RWPE1 (cell line): ENCODE measurements around the gene AMH.

Experiments used
- CTCF ChIA-PET: fragments of 350-600 bp; sonication (Branson Sonifier 250); formaldehyde crosslinking; extraction: SDS; loops from one replicate; lab custom pipeline; 2021; lab: Yijun Ruan, JAX
- POLR2A ChIA-PET: fragments of 400-600 bp; formaldehyde crosslinking; extraction: SDS; loops from one replicate; lab custom pipeline; 2020; ENCODE audit warnings: antibody characterized with exemption; ENCODE audit not compliant: low non-redundant PET; lab: Yijun Ruan, JAX
- DNase-seq: peaks from one replicate; pipeline ENCODE4 v3.0.0; 2012; ENCODE audit warnings: low spot score
- H3K27ac ChIP-seq: fragments of 450-650 bp; 2 replicates; pipeline ENCODE4 v1.5.1; 2017
- TF ChIP-seq, protein P1 (sequence below): fragments of 450-650 bp; conservative IDR thresholded peaks from 2 replicates; pipeline ENCODE4 v1.5.1; 2017; ENCODE audit warnings: low read depth, mild to moderate bottlenecking

AMH gene

DNA sequence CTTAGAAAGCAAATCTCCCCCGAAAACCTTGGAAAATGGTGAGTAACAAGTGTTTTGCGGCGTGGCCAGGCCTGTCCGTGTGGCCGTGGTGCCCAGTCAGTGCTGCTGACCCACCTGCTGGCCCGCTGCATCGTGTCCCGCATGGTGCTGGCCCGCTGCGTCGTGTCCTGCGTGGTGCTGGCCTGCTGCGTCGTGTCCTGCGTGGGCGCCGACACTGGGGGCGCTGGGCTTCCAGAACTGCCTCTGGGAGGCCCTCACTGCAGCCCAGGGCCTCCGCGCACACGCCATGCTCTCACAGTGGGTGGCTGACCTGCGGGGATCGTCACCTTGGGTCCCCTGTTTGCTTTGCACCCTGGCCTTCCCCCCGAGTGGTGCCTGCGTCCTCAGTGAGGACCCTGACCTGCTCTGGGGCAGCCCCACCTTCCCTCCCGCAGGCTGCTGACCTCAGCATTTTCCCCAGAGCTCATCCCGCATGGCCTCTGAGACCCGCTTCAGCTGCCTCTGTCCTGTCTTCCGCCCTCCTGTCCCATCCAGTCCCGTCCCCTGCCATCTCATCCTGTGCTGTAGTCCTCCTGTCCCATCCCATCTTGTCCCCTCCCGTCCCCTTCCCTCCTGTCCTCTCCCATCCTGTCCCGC lies 23.6 kb upstream of the AMH start:
- no peak for DNase-seq
- ChIA-PET POLR2A (no interaction called here), CTCF (interaction anchor here (1.0 kb wide), 1 partner anchor 69 kb away, joined by 4 read pairs; no protein-coding TSS in a partner anchor)
- TF ChIP-seq, protein P1, sequence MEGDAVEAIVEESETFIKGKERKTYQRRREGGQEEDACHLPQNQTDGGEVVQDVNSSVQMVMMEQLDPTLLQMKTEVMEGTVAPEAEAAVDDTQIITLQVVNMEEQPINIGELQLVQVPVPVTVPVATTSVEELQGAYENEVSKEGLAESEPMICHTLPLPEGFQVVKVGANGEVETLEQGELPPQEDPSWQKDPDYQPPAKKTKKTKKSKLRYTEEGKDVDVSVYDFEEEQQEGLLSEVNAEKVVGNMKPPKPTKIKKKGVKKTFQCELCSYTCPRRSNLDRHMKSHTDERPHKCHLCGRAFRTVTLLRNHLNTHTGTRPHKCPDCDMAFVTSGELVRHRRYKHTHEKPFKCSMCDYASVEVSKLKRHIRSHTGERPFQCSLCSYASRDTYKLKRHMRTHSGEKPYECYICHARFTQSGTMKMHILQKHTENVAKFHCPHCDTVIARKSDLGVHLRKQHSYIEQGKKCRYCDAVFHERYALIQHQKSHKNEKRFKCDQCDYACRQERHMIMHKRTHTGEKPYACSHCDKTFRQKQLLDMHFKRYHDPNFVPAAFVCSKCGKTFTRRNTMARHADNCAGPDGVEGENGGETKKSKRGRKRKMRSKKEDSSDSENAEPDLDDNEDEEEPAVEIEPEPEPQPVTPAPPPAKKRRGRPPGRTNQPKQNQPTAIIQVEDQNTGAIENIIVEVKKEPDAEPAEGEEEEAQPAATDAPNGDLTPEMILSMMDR: no peak
- H3K27ac ChIP-seq: peak overlapping the region; percentile 64

GRCh38 chr19:2226051-2226839 lies 22.9 kb upstream of the AMH start:
- POLR2A ChIA-PET: no interaction called here
- CTCF ChIA-PET: interaction anchor here (0.6 to 0.9 kb wide), 2 partner anchors 10 to 28 kb away, joined by 5 to 8 read pairs; partner anchors contain the start of genes PLEKHJ1 and SF3A2

DNA sequence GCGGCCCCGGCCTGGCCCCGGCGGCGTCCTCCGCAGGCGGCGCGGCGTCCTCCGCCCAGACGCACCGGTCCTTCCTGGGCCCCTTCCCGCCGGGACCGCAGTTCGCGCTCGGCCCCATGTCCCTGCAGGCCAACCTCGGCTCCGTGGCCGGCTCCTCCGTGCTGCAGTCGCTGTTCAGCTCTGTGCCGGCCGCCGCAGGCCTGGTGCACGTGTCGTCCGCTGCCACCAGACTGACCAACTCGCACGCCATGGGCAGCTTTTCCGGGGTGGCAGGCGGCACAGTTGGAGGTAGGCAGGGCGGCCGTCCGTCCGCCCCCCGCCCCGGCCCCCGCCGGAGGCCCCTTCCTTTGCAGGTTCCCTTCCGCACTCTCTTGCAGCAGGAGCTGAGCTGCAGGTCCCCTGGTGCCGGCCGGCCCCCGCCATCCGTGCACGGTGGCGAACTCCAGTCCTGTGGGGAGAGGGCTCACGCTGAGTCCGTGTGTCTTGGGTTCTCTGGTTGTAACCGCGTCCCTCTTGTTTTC lies 22.2 kb upstream of the AMH start:
- ChIA-PET POLR2A (no interaction called here), CTCF (interaction anchor here (0.9 kb wide), 1 partner anchor 9 kb away, joined by 8 read pairs; the partner anchor contains the start of genes PLEKHJ1 and SF3A2)
- DNase-seq: no peak
- peak overlapping the region; percentile 64 for H3K27ac ChIP-seq
- TF ChIP-seq, protein P1: no peak

More at GRCh38 chr19:2226051-2226839, 22.9 kb upstream of the AMH start:
- no peak for DNase-seq
- TF ChIP-seq, protein P1: no peak
- peak overlapping the region; percentile 64 for H3K27ac ChIP-seq

DNA sequence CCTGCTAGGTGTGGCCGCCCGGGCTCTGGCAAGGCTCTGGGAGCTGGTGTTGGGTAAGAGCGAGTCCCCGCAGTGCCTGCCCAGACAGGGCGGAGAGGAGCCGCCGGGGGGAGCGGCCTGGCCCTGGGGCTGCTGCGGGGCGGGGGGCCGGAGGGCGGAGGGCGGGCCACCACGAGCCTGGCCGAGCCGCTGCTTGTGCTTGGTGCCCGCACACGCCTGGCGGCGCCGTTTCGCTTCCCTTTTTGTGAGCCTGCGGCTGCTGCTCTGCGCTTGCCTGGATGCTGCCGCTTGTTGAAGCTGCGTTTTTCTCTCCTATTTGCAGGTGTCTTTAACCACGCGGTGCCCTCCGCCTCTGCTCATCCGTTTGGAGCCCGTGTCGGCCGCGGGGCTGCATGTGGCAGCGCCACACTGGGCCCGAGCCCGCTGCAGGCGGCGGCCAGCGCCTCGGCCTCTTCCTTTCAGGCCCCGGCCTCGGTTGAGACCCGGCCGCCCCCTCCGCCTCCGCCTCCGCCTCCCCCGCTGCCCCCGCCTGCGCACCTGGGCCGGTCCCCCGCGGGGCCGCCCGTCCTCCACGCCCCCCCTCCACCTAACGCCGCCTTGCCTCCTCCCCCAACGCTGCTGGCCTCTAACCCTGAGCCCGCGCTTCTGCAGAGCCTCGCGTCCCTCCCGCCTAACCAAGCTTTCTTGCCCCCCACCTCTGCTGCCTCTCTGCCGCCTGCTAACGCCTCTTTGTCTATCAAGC lies 21.5 kb upstream of the AMH start:
- ChIA-PET POLR2A (no interaction called here), CTCF (interaction anchor here (0.5 kb wide), 1 partner anchor 169 kb away, joined by 5 read pairs; no protein-coding TSS in a partner anchor)
- H3K27ac ChIP-seq: peak overlapping the region; percentile 64
- DNase-seq: no peak
- TF ChIP-seq, protein P1: no peak

- TF ChIP-seq, protein P1: no peak
- no peak for DNase-seq
- CTCF ChIA-PET: no interaction called here
- POLR2A ChIA-PET: no interaction called here
- peak overlapping the region; percentile 95 for H3K27ac ChIP-seq
Measured at GRCh38 chr19:2228157-2229030, 20.7 kb upstream of the AMH start.
